ENCODE data around the gene CLIC4.

Gene CLIC4

GRCh38 chr1:24864370-24864777 lies 119.1 kb downstream of the CLIC4 start:
- no peak for DNase-seq (ENCODE audit: insufficient read length, low spot score)
- TF ChIP-seq SPI1 (IDR thresholded peaks at IDR 0.05; ENCODE audit: low read depth, low read length) (peak; percentile 74), POU2F2 (IDR thresholded peaks at IDR 0.05; ENCODE audit: low read depth, low read length) (no peak)
- FAIRE-seq = no peak

GRCh38 chr1:24865168-24865567 lies 119.9 kb downstream of the CLIC4 start:
- DNase-seq (ENCODE audit: insufficient read length, low spot score) (no peak), FAIRE-seq (no peak)
- TF ChIP-seq TAF1 (IDR thresholded peaks at IDR 0.05; ENCODE audit: low read depth, low read length) = no peak
- no peak for TF ChIP-seq POLR2A (IDR thresholded peaks at IDR 0.05; ENCODE audit: low read depth, low read length)
- TF ChIP-seq SPI1 (IDR thresholded peaks at IDR 0.05; ENCODE audit: low read depth, low read length) = no peak
- TF ChIP-seq POLR2AphosphoS5 (IDR thresholded peaks at IDR 0.05; ENCODE audit: low read depth, low read length) = no peak
- no peak for TF ChIP-seq POU2F2 (IDR thresholded peaks at IDR 0.05; ENCODE audit: low read depth, low read length)
- no peak for TF ChIP-seq PAX5 (IDR thresholded peaks at IDR 0.05; ENCODE audit: insufficient read depth, low read length, severe bottlenecking)

GRCh38 chr1:24865587-24865986 lies 120.3 kb downstream of the CLIC4 start:
- TF ChIP-seq SPI1 (IDR thresholded peaks at IDR 0.05; ENCODE audit: low read depth, low read length) (no peak), POU2F2 (IDR thresholded peaks at IDR 0.05; ENCODE audit: low read depth, low read length) (no peak)
- DNase-seq (ENCODE audit: insufficient read length, low spot score) (no peak), FAIRE-seq (no peak)

- FAIRE-seq (no peak), DNase-seq (ENCODE audit: insufficient read length, low spot score) (no peak)
- no peak for TF ChIP-seq SPI1 (IDR thresholded peaks at IDR 0.05; ENCODE audit: low read depth, low read length)
- TF ChIP-seq POLR2A (IDR thresholded peaks at IDR 0.05; ENCODE audit: low read depth, low read length) = no peak
- TF ChIP-seq PAX5 (IDR thresholded peaks at IDR 0.05; ENCODE audit: insufficient read depth, low read length, severe bottlenecking) = no peak
- no peak for TF ChIP-seq TAF1 (IDR thresholded peaks at IDR 0.05; ENCODE audit: low read depth, low read length)
- no peak for TF ChIP-seq POLR2AphosphoS5 (IDR thresholded peaks at IDR 0.05; ENCODE audit: low read depth, low read length)
- no peak for TF ChIP-seq POU2F2 (IDR thresholded peaks at IDR 0.05; ENCODE audit: low read depth, low read length)
These were observed 121.2 kb downstream of the CLIC4 start for GRCh38 chr1:24866211-24867083.

- no peak for FAIRE-seq
- TF ChIP-seq POLR2A (IDR thresholded peaks at IDR 0.05; ENCODE audit: low read depth, low read length) (no peak), POU2F2 (IDR thresholded peaks at IDR 0.05; ENCODE audit: low read depth, low read length) (no peak), PAX5 (IDR thresholded peaks at IDR 0.05; ENCODE audit: insufficient read depth, low read length, severe bottlenecking) (no peak), TAF1 (IDR thresholded peaks at IDR 0.05; ENCODE audit: low read depth, low read length) (no peak), SPI1 (IDR thresholded peaks at IDR 0.05; ENCODE audit: low read depth, low read length) (no peak), POLR2AphosphoS5 (IDR thresholded peaks at IDR 0.05; ENCODE audit: low read depth, low read length) (no peak)
- DNase-seq (ENCODE audit: insufficient read length, low spot score) = no peak
These were observed 122.0 kb downstream of the CLIC4 start for GRCh38 chr1:24867084-24867870.

GRCh38 chr1:24868016-24868875 lies 123.0 kb downstream of the CLIC4 start:
- no peak for DNase-seq (ENCODE audit: insufficient read length, low spot score)
- no peak for FAIRE-seq
- TF ChIP-seq TAF1 (IDR thresholded peaks at IDR 0.05; ENCODE audit: low read depth, low read length) (no peak), POLR2A (IDR thresholded peaks at IDR 0.05; ENCODE audit: low read depth, low read length) (no peak), SPI1 (IDR thresholded peaks at IDR 0.05; ENCODE audit: low read depth, low read length) (no peak), POLR2AphosphoS5 (IDR thresholded peaks at IDR 0.05; ENCODE audit: low read depth, low read length) (no peak), POU2F2 (IDR thresholded peaks at IDR 0.05; ENCODE audit: low read depth, low read length) (no peak), PAX5 (IDR thresholded peaks at IDR 0.05; ENCODE audit: insufficient read depth, low read length, severe bottlenecking) (no peak)

DNA sequence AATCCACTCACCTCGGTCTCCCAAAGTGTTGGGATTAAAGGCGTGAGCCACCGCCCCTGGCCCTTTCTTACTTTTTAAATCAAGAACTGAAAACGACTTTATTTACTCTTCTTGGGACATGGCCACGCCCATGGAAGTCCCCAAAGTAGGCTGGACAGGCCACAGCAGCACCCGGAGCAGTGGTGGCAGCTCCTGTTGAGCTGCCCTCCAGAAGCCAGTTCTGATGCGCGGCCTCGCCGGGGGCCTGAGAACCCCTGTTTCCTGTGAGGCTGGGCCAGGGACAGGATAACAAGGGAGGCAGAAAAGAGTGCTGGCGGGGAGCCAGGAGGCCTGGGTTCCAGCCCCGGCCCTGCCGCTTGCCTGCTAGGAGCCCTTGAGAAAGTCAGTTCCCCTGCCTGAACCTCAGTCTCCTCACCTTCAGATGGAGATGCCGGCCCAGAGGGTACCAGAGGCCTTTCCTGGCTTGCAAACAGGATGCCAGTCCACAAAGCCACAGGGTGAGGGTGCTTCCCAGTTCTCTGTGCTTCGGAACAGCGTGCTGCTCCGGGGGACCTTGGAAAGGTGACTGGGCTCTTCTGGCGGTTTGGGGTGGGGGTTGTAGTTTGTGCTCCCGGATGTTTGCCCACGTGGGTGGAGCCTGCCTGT lies 125.4 kb downstream of the CLIC4 start:
- no peak for TF ChIP-seq SPI1 (IDR thresholded peaks at IDR 0.05; ENCODE audit: low read depth, low read length)
- TF ChIP-seq POLR2AphosphoS5 (IDR thresholded peaks at IDR 0.05; ENCODE audit: low read depth, low read length) = no peak
- no peak for TF ChIP-seq POLR2A (IDR thresholded peaks at IDR 0.05; ENCODE audit: low read depth, low read length)
- TF ChIP-seq POU2F2 (IDR thresholded peaks at IDR 0.05; ENCODE audit: low read depth, low read length) = no peak
- TF ChIP-seq PAX5 (IDR thresholded peaks at IDR 0.05; ENCODE audit: insufficient read depth, low read length, severe bottlenecking) = no peak
- TF ChIP-seq TAF1 (IDR thresholded peaks at IDR 0.05; ENCODE audit: low read depth, low read length) = no peak
- DNase-seq (ENCODE audit: insufficient read length, low spot score) (no peak), FAIRE-seq (no peak)

DNA sequence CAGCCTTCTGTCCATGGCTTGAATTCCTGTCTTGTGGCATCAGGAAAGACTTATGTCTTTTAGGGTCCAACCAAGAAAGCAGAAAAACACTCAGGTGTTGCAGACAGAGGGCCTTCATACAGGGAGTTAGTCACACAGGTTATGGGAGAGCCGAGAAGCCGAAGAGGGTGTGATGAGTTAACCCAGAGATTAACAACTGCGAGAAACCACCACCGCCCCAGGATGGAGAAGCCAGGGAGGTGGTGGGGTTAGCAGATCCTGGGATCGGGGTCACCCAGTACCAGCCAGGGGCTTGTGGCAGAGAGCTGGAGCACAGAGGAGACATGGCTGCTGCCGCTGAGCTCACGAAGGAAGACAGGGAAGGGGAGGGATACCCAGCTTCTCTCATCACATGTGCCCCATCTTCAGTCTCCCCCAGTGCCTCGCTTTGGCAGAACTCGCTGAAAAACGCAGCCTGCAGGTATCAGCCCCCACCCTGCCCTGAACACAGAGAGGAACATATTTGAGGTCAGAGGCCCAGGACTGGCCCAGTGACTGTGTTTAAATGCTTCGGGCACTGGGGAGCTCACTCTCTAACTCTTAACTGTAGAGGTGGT lies 126.2 kb downstream of the CLIC4 start:
- FAIRE-seq (no peak), DNase-seq (ENCODE audit: insufficient read length, low spot score) (no peak)
- TF ChIP-seq TAF1 (IDR thresholded peaks at IDR 0.05; ENCODE audit: low read depth, low read length) = no peak
- TF ChIP-seq POU2F2 (IDR thresholded peaks at IDR 0.05; ENCODE audit: low read depth, low read length) = no peak
- no peak for TF ChIP-seq POLR2AphosphoS5 (IDR thresholded peaks at IDR 0.05; ENCODE audit: low read depth, low read length)
- TF ChIP-seq PAX5 (IDR thresholded peaks at IDR 0.05; ENCODE audit: insufficient read depth, low read length, severe bottlenecking) = no peak
